ENCODE measurements around the gene PALD1.
"Not testable (repeated sequence)": the region's sequence is repeated elsewhere in the genome, so short reads cannot be mapped to it uniquely, and the experiment has no call there.

PALD1 gene

GRCh38 chr10:70575874-70576802 lies 97.6 kb downstream of the PALD1 start:
- DNase-seq = peak; percentile 31

- no peak for DNase-seq
These were observed 98.4 kb downstream of the PALD1 start for GRCh38 chr10:70576803-70577517.

- peak; percentile 80 for DNase-seq
These were observed 99.9 kb downstream of the PALD1 start for GRCh38 chr10:70578371-70578947.

GRCh38 chr10:70579234-70580002 lies 100.9 kb downstream of the PALD1 start:
- no peak for DNase-seq

GRCh38 chr10:70581176-70581575 lies 102.6 kb downstream of the PALD1 start:
- DNase-seq = not testable (repeated sequence)

GRCh38 chr10:70582793-70583668 lies 104.5 kb downstream of the PALD1 start:
- DNase-seq = no peak

- no peak for DNase-seq
These were observed 105.1 kb downstream of the PALD1 start for GRCh38 chr10:70583669-70584037.

- no peak for DNase-seq
These were observed 105.8 kb downstream of the PALD1 start for GRCh38 chr10:70584366-70584765.

- DNase-seq = peak; percentile 17
These were observed 106.5 kb downstream of the PALD1 start for GRCh38 chr10:70584909-70585544.

- no peak for DNase-seq
These were observed 107.1 kb downstream of the PALD1 start for GRCh38 chr10:70585578-70586169.

- DNase-seq = no peak
These were observed 107.9 kb downstream of the PALD1 start for GRCh38 chr10:70586348-70586930.

- no peak for DNase-seq
These were observed 108.6 kb downstream of the PALD1 start for GRCh38 chr10:70587045-70587658.

- DNase-seq = no peak
These were observed 109.7 kb downstream of the PALD1 start for GRCh38 chr10:70588255-70588654.

- DNase-seq = no peak
These were observed 110.4 kb downstream of the PALD1 start for GRCh38 chr10:70588859-70589570.

- no peak for DNase-seq
These were observed 111.4 kb downstream of the PALD1 start for GRCh38 chr10:70589762-70590654.

GRCh38 chr10:70590655-70591416 lies 112.3 kb downstream of the PALD1 start:
- DNase-seq = no peak

GRCh38 chr10:70592186-70592735 lies 113.7 kb downstream of the PALD1 start:
- no peak for DNase-seq

All from CD4-positive, alpha-beta T cell treated with Interleukin-6 for 4 hours (primary cell).